ENCODE results near the gene C2orf68. TPM values are rescaled to one million over a fixed set of nuclear protein-coding genes. Genes with fewer than 3 reads are reported as not detected.

The C2orf68 gene
- total and polyA plus RNA-seq, 2 of the 13 experiments (the other 11 are each of a cell fraction or from before 2014, with no cell fraction given): 47.1 to 77.4 TPM

GRCh38 chr2:85584354-85584856, 27.5 kb downstream of the C2orf68 start, which contains the start of gene VAMP5 (continued):
- TF ChIP-seq RERE (CRISPR knock-in tag; IDR thresholded peaks at IDR 0.05; ENCODE audit: low read depth) (0 out of 2 replicates have a peak, but pooled peaks have one; percentile 25), ZIK1 (CRISPR knock-in tag; IDR thresholded peaks at IDR 0.05; ENCODE audit: borderline replicate concordance, low read depth) (no peak; the same call in 1 of the 2 replicates), MYNN (CRISPR knock-in tag; IDR thresholded peaks at IDR 0.05; ENCODE audit: low read depth) (no peak), POGZ (CRISPR knock-in tag; IDR thresholded peaks at IDR 0.05) (peak; percentile 60), ZNF713 (CRISPR knock-in tag; IDR thresholded peaks at IDR 0.05) (peak; percentile 11; the same call in 1 of the 2 replicates), ZNF530 (CRISPR knock-in tag; IDR thresholded peaks at IDR 0.05; ENCODE audit: low read depth) (no peak), PATZ1 (CRISPR knock-in tag; IDR thresholded peaks at IDR 0.05) (peak; percentile 91), POLR2G (IDR thresholded peaks at IDR 0.05; ENCODE audit: low read depth, low read length) (peak; percentile 88), TOPORS (CRISPR knock-in tag; IDR thresholded peaks at IDR 0.05) (peak; percentile 80), ELK4 (CRISPR knock-in tag; IDR thresholded peaks at IDR 0.05; ENCODE audit: borderline replicate concordance) (no peak), ZNF780A (CRISPR knock-in tag; IDR thresholded peaks at IDR 0.05) (no peak), HMGXB4 (CRISPR knock-in tag; IDR thresholded peaks at IDR 0.05; ENCODE audit: borderline replicate concordance in 1 of 2, low read depth in 1 of 2) (peak in 1 of 2 experiments; percentile 24; a peak in 3 of 4 replicates), STAT5B (CRISPR knock-in tag; IDR thresholded peaks at IDR 0.05) (no peak), ZNF441 (CRISPR knock-in tag; IDR thresholded peaks at IDR 0.05; ENCODE audit: borderline replicate concordance) (peak; percentile 88; the same call in 1 of the 2 replicates), ZKSCAN1 (IDR thresholded peaks at IDR 0.05; ENCODE audit: low read length) (no peak), KMT2A (CRISPR knock-in tag; IDR thresholded peaks at IDR 0.05) (peak; percentile 72; the same call in 1 of the 2 replicates), KMT2B (CRISPR knock-in tag; IDR thresholded peaks at IDR 0.05) (no peak; the same call in 1 of the 2 replicates), AKAP8 (CRISPR knock-in tag; IDR thresholded peaks at IDR 0.05) (peak; percentile 95), RBFOX2 (IDR thresholded peaks at IDR 0.05; ENCODE audit: low read depth, low read length) (peak; percentile 98), SNRNP70 (IDR thresholded peaks at IDR 0.05; ENCODE audit: low read depth, low read length) (no peak)
